H1 (cell line): Measurements from ENCODE around the gene ZNF581. TPM values are rescaled to one million over a fixed set of nuclear protein-coding genes. Genes with fewer than 3 reads are reported as not detected.

Experiments used
- CTCF ChIA-PET: fragments of 300-600 bp; sonication (Branson Sonifier 250); formaldehyde crosslinking; loops from one replicate; lab custom pipeline; 2021; ENCODE audit not compliant: partially characterized antibody; lab: Charles Lee
- POLR2A ChIA-PET: fragments of 300-600 bp; sonication (Branson Sonifier 250); formaldehyde crosslinking; loops from one replicate; lab custom pipeline; 2021; ENCODE audit warnings: inconsistent platforms; ENCODE audit not compliant: partially characterized antibody; lab: Charles Lee
- DNase-seq, 2 experiments: peaks; one replicate each; pipeline versions ENCODE4 v3.0.0 to v3.0.0-alpha.2; 2010 to 2022; ENCODE audit warnings: low spot score in 2 of 2, low read depth in 1 of 2, mixed read lengths in 1 of 2
- FAIRE-seq: peaks from 2 replicates; lab custom pipeline; 2011; peaks lifted over from hg19 to GRCh38; lab: Jason Lieb, UNC
- H2AFZ ChIP-seq: 2 replicates; pipeline ENCODE4 v1.8.1; 2012; ENCODE audit warnings: low read length, inconsistent platforms
- H2AK5ac ChIP-seq: 2 replicates; pipeline ENCODE4 v1.6.1; 2013; ENCODE audit warnings: low read depth, low read length
- H2BK120ac ChIP-seq: replicated peaks from 2 replicates; pipeline ENCODE3; 2013; ENCODE audit warnings: low read depth, low read length, inconsistent platforms
- H2BK12ac ChIP-seq: 2 replicates; pipeline ENCODE4 v1.6.1; 2013; ENCODE audit warnings: low read depth, low read length
- H2BK15ac ChIP-seq: 2 replicates; pipeline ENCODE4 v1.6.1; 2013; ENCODE audit warnings: low read length
- H2BK20ac ChIP-seq: 2 replicates; pipeline ENCODE4 v1.6.1; 2013; ENCODE audit warnings: low read length
- H2BK5ac ChIP-seq: 2 replicates; pipeline ENCODE4 v1.6.1; 2013; ENCODE audit warnings: low read depth, low read length
- H3K14ac ChIP-seq: 2 replicates; pipeline ENCODE4 v1.6.1; 2013; ENCODE audit warnings: inconsistent platforms; ENCODE audit not compliant: insufficient read length
- H3K18ac ChIP-seq: 2 replicates; pipeline ENCODE4 v1.6.1; 2013; ENCODE audit warnings: low read length; ENCODE audit errors: extremely low read depth
- H3K23ac ChIP-seq: 2 replicates; pipeline ENCODE4 v1.6.1; 2013; ENCODE audit warnings: inconsistent platforms; ENCODE audit not compliant: insufficient read length
- H3K23me2 ChIP-seq: 2 replicates; pipeline ENCODE4 v1.6.1; 2013; ENCODE audit warnings: low read depth, low read length
- H3K27ac ChIP-seq: 2 replicates; pipeline ENCODE4 v1.6.1; 2011; ENCODE audit warnings: low read depth, low read length, inconsistent platforms
- H3K27me3 ChIP-seq, 4 experiments: replicated peaks in 1 of 4; 1 replicate in 1 of 4; 2 replicates in 3 of 4; pipeline versions ENCODE4 v1.6.1 to v1.8.1; 2011 to 2013; ENCODE audit warnings: low read length in 3 of 4, mild to moderate bottlenecking in 3 of 4, inconsistent platforms in 2 of 4, mixed read lengths in 2 of 4, moderate library complexity in 1 of 4; ENCODE audit not compliant: control insufficient read depth in 3 of 4, insufficient read depth in 3 of 4; ENCODE audit errors: extremely low read depth in 1 of 4
- H3K36me3 ChIP-seq, 4 experiments: 2 replicates each; pipeline versions ENCODE4 v1.6.1 to v1.8.1; 2011 to 2013; ENCODE audit warnings: mild to moderate bottlenecking in 4 of 4, low read length in 3 of 4, moderate library complexity in 2 of 4, control low read depth in 1 of 4, inconsistent platforms in 1 of 4; ENCODE audit not compliant: insufficient read depth in 4 of 4, control insufficient read depth in 2 of 4
- H3K4ac ChIP-seq: replicated peaks from 2 replicates; pipeline ENCODE3; 2013; ENCODE audit warnings: low read length, low read depth, mixed read lengths, inconsistent platforms; ENCODE audit not compliant: insufficient read length
- H3K4me1 ChIP-seq, 4 experiments: replicated peaks in 1 of 4; 1 replicate in 1 of 4; 2 replicates in 3 of 4; pipeline versions ENCODE4 v1.6.1 to v1.8.1; 2011 to 2013; ENCODE audit warnings: low read length in 3 of 4, inconsistent platforms in 2 of 4, mixed read lengths in 1 of 4; ENCODE audit not compliant: insufficient read depth in 4 of 4, control insufficient read depth in 3 of 4
- H3K4me2 ChIP-seq, 2 experiments: 2 replicates each; pipeline versions ENCODE4 v1.6.1 to v1.8.1; 2011 to 2013; ENCODE audit warnings: low read depth in 2 of 2, low read length in 2 of 2, control low read depth in 1 of 2, inconsistent platforms in 1 of 2, mild to moderate bottlenecking in 1 of 2; ENCODE audit not compliant: insufficient read depth in 1 of 2
- H3K4me3 ChIP-seq, 4 experiments: fragments of 200-600, 300-600 bp in 1 of 4; sonication (generic), shearing (Covaris generic), sonication (Bioruptor Twin) in 1 of 4; 2 replicates each; pipeline versions ENCODE4 v1.5.1 to v1.8.1; 2011 to 2016; ENCODE audit warnings: low read length in 4 of 4, low read depth in 3 of 4, control low read depth in 2 of 4, inconsistent platforms in 2 of 4, mild to moderate bottlenecking in 2 of 4, mixed read lengths in 1 of 4, moderate library complexity in 1 of 4; ENCODE audit not compliant: insufficient read depth in 2 of 4; ENCODE audit errors: extremely low read depth in 1 of 4
- H3K56ac ChIP-seq: replicated peaks from 2 replicates; pipeline ENCODE3; 2013; ENCODE audit warnings: low read depth, mild to moderate bottlenecking, mixed read lengths, low read length, inconsistent platforms; ENCODE audit not compliant: insufficient read length
- H3K79me1 ChIP-seq: 2 replicates; pipeline ENCODE4 v1.6.1; 2013; ENCODE audit warnings: low read depth, low read length, control low read depth
- H3K79me2 ChIP-seq, 2 experiments: 2 replicates each; pipeline versions ENCODE4 v1.6.1 to v1.8.1; 2012 to 2013; ENCODE audit warnings: low read length in 2 of 2, mild to moderate bottlenecking in 2 of 2, inconsistent platforms in 1 of 2; ENCODE audit not compliant: insufficient read depth in 2 of 2, control insufficient read depth in 1 of 2
- H3K9ac ChIP-seq, 4 experiments: replicated peaks in 1 of 4; 1 replicate in 1 of 4; 2 replicates in 3 of 4; pipeline versions ENCODE4 v1.6.1 to v1.8.1; 2011 to 2013; ENCODE audit warnings: low read depth in 3 of 4, low read length in 3 of 4, control low read depth in 2 of 4, mild to moderate bottlenecking in 2 of 4, moderate library complexity in 2 of 4, inconsistent platforms in 1 of 4; ENCODE audit errors: extremely low read depth in 1 of 4
- H3K9me3 ChIP-seq, 2 experiments: 2 replicates each; pipeline versions ENCODE4 v1.6.1 to v1.8.1; 2012 to 2013; ENCODE audit warnings: mild to moderate bottlenecking in 2 of 2, moderate library complexity in 2 of 2, control low read depth in 1 of 2, inconsistent platforms in 1 of 2, low read depth in 1 of 2, low read length in 1 of 2, mixed read lengths in 1 of 2; ENCODE audit not compliant: insufficient read depth in 2 of 2
- H4K20me1 ChIP-seq, 2 experiments: replicated peaks in 1 of 2; 2 replicates each; pipeline versions ENCODE3 to v1.8.1; 2011 to 2013; ENCODE audit warnings: inconsistent platforms in 2 of 2, low read length in 2 of 2, mild to moderate bottlenecking in 1 of 2; ENCODE audit not compliant: insufficient read depth in 2 of 2, control insufficient read depth in 1 of 2
- H4K5ac ChIP-seq: 2 replicates; pipeline ENCODE4 v1.6.1; 2013; ENCODE audit warnings: low read length, low read depth, mixed read lengths, inconsistent platforms; ENCODE audit not compliant: insufficient read length
- H4K8ac ChIP-seq: 2 replicates; pipeline ENCODE4 v1.8.0; 2013; ENCODE audit warnings: mild to moderate bottlenecking, moderate library complexity, low read length, inconsistent platforms; ENCODE audit not compliant: insufficient read depth; ENCODE audit errors: extremely low read depth
- H4K91ac ChIP-seq: replicated peaks from 2 replicates; pipeline ENCODE3; 2013; ENCODE audit warnings: low read length, mixed read lengths, inconsistent platforms; ENCODE audit not compliant: insufficient read length
- ASH2L ChIP-seq: fragments of 200-600, 300-600 bp; sonication (generic); IDR thresholded peaks from one replicate; pipeline ENCODE4 v1.7.1; 2017; ENCODE audit warnings: low read length
- BCL11A ChIP-seq, 2 experiments: IDR thresholded peaks; one replicate each; pipeline ENCODE4 v1.6.1; 2011; ENCODE audit warnings: low read depth in 2 of 2, low read length in 2 of 2, mild to moderate bottlenecking in 2 of 2
- CBX5 ChIP-seq: fragments of 300-800, 300-1000 bp; sonication (generic); IDR thresholded peaks from 2 replicates; pipeline ENCODE4 v1.7.1; 2016; ENCODE audit warnings: antibody characterized with exemption, low read length, low read depth
- CREB1 ChIP-seq: IDR thresholded peaks from 2 replicates; pipeline ENCODE4 v1.6.1; 2012; ENCODE audit warnings: inconsistent platforms
- GTF2F1 ChIP-seq: IDR thresholded peaks from 2 replicates; pipeline ENCODE4 v1.6.1; 2012; ENCODE audit warnings: low read depth, low read length, improper control_type of control experiment, borderline replicate concordance
- HDAC2 ChIP-seq, 2 experiments: fragments of 300-600 bp in 1 of 2; sonication (generic) in 1 of 2; IDR thresholded peaks; 2 replicates each; pipeline ENCODE4 v1.6.1; 2011 to 2012; ENCODE audit warnings: low read depth in 2 of 2, low read length in 2 of 2, mild to moderate bottlenecking in 2 of 2, moderate library complexity in 2 of 2, borderline replicate concordance in 1 of 2, inconsistent platforms in 1 of 2
- KDM1A ChIP-seq: fragments of 200-600, 300-600 bp; sonication (generic); IDR thresholded peaks from 2 replicates; pipeline ENCODE4 v1.7.1; 2016; ENCODE audit warnings: mild to moderate bottlenecking, low read length, borderline replicate concordance
- MAX ChIP-seq: IDR thresholded peaks from 2 replicates; pipeline ENCODE4 v1.6.1; 2012; ENCODE audit warnings: inconsistent platforms
- NANOG ChIP-seq: IDR thresholded peaks from 2 replicates; pipeline ENCODE4 v1.6.1; 2011; ENCODE audit warnings: low read length, low read depth, mild to moderate bottlenecking, inconsistent platforms; ENCODE audit not compliant: insufficient read depth, poor library complexity, severe bottlenecking
- POLR2AphosphoS5 ChIP-seq: IDR thresholded peaks from 2 replicates; pipeline ENCODE4 v1.6.1; 2011; ENCODE audit warnings: low read depth, low read length
- SIRT6 ChIP-seq: IDR thresholded peaks from one replicate; pipeline ENCODE4 v1.7.1; 2012; ENCODE audit warnings: low read length, inconsistent platforms
- TAF1 ChIP-seq: IDR thresholded peaks from 2 replicates; pipeline ENCODE4 v1.6.1; 2011; ENCODE audit warnings: mild to moderate bottlenecking, low read depth, low read length
- TBP ChIP-seq: IDR thresholded peaks from 2 replicates; pipeline ENCODE4 v1.6.1; 2011; ENCODE audit warnings: low read depth, low read length, improper control_type of control experiment
- TEAD4 ChIP-seq: IDR thresholded peaks from 2 replicates; pipeline ENCODE4 v1.6.1; 2012; ENCODE audit warnings: low read depth, low read length, inconsistent platforms, mixed read lengths
- WGBS, 2 experiments: shearing (Covaris generic) in 1 of 2; methylation state at CpG; one replicate each; pipeline versions ENCODE4 v1.1.6 to v1.1.7; 2013 to 2015; ENCODE audit warnings: low lambda C conversion rate in 2 of 2, mixed read lengths in 2 of 2, inconsistent platforms in 1 of 2, low coverage in 1 of 2, missing lambda C conversion rate in 1 of 2; ENCODE audit not compliant: insufficient replicate concordance in 2 of 2, insufficient coverage in 1 of 2, insufficient read length in 1 of 2; ENCODE audit errors: extremely low coverage in 1 of 2, missing lambda C conversion rate in 1 of 2; 5-methylcytosine and 5-hydroxymethylcytosine counted together
- polyA plus RNA-seq, 7 experiments: library from polyadenylated mRNA; depleted of rRNA in 3 of 7; stranded (reverse) in 5 of 7; unstranded in 2 of 7; fragments of >200 nt in 5 of 7; fragments of 200-250 nt in 2 of 7; gene quantifications; 1 replicate in 5 of 7; 2 replicates in 1 of 7; 4 replicates in 1 of 7; pipeline versions ENCODE4 v1.2.1 to v1.2.3, GENCODE V29; 2011 to 2013; ENCODE audit warnings: missing spikeins in 2 of 7, mixed read lengths in 2 of 7
- total RNA-seq: library from RNA; stranded (reverse); fragmentation: NEBNext Ultra II Directional; extraction: Animal tissue kit (Norgen Biotek cat#: 25700); gene quantifications from 2 replicates; pipeline ENCODE4 v1.2.1, GENCODE V29; 2021

The ZNF581 gene
- total and polyA plus RNA-seq, 2 of the 8 experiments (the other 6 are each of a cell fraction or from before 2014, with no cell fraction given) = 73.0 to 76.1 TPM

DNA sequence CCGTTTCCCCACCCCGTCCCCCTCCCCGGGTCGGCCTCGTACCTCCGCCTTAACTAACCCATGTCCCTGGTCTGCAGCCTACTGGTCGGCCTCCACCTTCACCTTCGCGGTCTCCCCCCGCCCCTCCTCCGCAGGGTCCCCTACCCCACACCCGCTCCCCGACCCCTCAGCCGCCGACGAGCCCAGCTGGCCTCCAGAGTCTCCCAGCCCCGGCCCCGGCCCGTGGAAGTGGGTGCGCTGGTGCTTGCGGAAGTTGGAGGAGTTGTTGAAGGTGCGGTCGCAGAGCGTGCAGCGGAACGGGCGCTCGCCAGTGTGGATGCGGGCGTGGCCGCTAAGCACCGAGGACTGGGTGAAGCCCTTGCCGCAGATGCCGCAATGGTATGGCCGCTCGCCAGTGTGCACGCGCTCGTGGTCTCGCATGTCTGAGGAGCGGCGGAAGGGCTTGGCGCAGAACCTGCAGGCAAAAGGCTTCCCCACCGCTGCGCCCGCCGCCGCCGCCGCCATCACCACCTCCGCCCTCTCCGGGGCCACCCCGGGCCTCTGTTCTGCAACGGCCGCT lies 21.7 kb upstream of the ZNF581 start:
- Histone ChIP-seq H4K20me1 (peaks cover 1 to 5% of the 10 kb centered on the region in 2 experiments), H3K79me2 (no peaks in the 10 kb centered on the region), H4K5ac (no peak overlapping the region), H3K79me1 (no peaks in the 10 kb centered on the region), H3K4me2 (no peak overlapping the region), H2BK20ac (no peak overlapping the region), H4K91ac (no peak overlapping the region), H3K23me2 (no peaks in the 10 kb centered on the region), H2BK15ac (no peak overlapping the region), H3K23ac (no peak overlapping the region), H3K9me3 (no peaks in the 10 kb centered on the region), H2BK12ac (no peak overlapping the region), H3K4me1 (peaks cover 0 to 3% (median 0%) of the 10 kb centered on the region in 4 experiments; a peak in 3 of 7 replicates), H2BK120ac (no peak overlapping the region), H3K14ac (no peak overlapping the region), H3K4ac (no peak overlapping the region), H2AK5ac (no peak overlapping the region), H3K18ac (no peak overlapping the region), H2BK5ac (no peak overlapping the region), H3K4me3 (no peak overlapping the region), H3K36me3 (peaks cover 0 to 11% (median 4%) of the 10 kb centered on the region in 4 experiments; a peak in 5 of 8 replicates), H3K9ac (no peak overlapping the region), H2AFZ (no peak overlapping the region), H3K27ac (no peak overlapping the region), H3K27me3 (peaks cover 0 to 2% (median 0%) of the 10 kb centered on the region in 4 experiments; a peak in 1 of 7 replicates), H3K56ac (no peak overlapping the region), H4K8ac (no peak overlapping the region)
- ChIA-PET CTCF (interaction anchor here (3.2 to 8.0 kb wide), 2 partner anchors 10 to 16 kb away, joined by 9 to 38 read pairs; partner anchors contain the start of gene ZNF865), POLR2A (interaction anchor here (1.2 to 6.8 kb wide), 5 partner anchors 10 to 22 kb away, joined by 3 to 32 read pairs (median 11); partner anchors contain the start of genes FIZ1, ZNF524 and ZNF865)
- WGBS, 2 experiments = 95% methylated on average over 33 of the region's 55 CpGs; no CpG with 5 or more reads in 1 of the 2 experiments
- no peak for FAIRE-seq
- DNase-seq = no peak
- TF ChIP-seq TEAD4 (no peak), MAX (no peak), GTF2F1 (no peak), POLR2AphosphoS5 (no peak), KDM1A (no peak), ASH2L (no peak), TBP (no peak), TAF1 (no peak), NANOG (no peak), CBX5 (no peak), SIRT6 (no peak), HDAC2 (IDR thresholded peaks at IDR 0.05; ENCODE audit: borderline replicate concordance in 1 of 2, low read depth in 2 of 2, low read length in 2 of 2) (no peak), CREB1 (no peak), BCL11A (IDR thresholded peaks at IDR 0.05; ENCODE audit: low read depth in 2 of 2, low read length in 2 of 2) (no peak)
